Astrocyte (in vitro differentiated cells and primary cell): Measurements from ENCODE around the gene CADPS.

Experiments used
- CTCF ChIP-seq: IDR thresholded peaks from 2 replicates; pipeline ENCODE4 v1.5.1; 2011; ENCODE audit warnings: low read depth, mild to moderate bottlenecking, inconsistent platforms, low read length, moderate library complexity; ENCODE audit not compliant: insufficient read depth
- EZH2 ChIP-seq: IDR thresholded peaks from 2 replicates; pipeline ENCODE4 v1.6.1; 2012; ENCODE audit warnings: mild to moderate bottlenecking, low read length, inconsistent platforms; ENCODE audit not compliant: insufficient read depth

- TF ChIP-seq EZH2: no peak
- TF ChIP-seq CTCF: no peak
Observed at GRCh38 chr3:62859203-62859791, 15.9 kb downstream of the CADPS start.
